Activated naive CD8-positive, alpha-beta T cell treated with anti-CD3 and anti-CD28 coated beads, Interleukin-2, amount 10 ng/mL, durations not matched to agents 7 days and 5 days (primary cell): ENCODE measurements around the gene ZDHHC8. TPM values are rescaled to one million over a fixed set of nuclear protein-coding genes. Genes with fewer than 3 reads are reported as not detected.
A peak's percentile ranks its signal among the peaks of the same experiment; 100 is the strongest.
"Not testable (repeated sequence)": the region's sequence is repeated elsewhere in the genome, so short reads cannot be mapped to it uniquely, and the experiment has no call there.

Source experiments
- ATAC-seq: fragments of 150-1000 bp; cut with Tn5 transposase; one replicate; pipeline ENCODE4 v1.10.0; 2021; ENCODE audit warnings: low read depth, moderate library complexity
- POLR2A ChIA-PET: fragments of 350-600 bp; sonication (Branson Sonifier 250); formaldehyde crosslinking; loops from one replicate; lab custom pipeline; 2021; ENCODE audit warnings: antibody characterized with exemption; lab: Charles Lee
- DNase-seq: peaks from one replicate; pipeline ENCODE4 v3.0.0; 2021
- H3K27ac Mint-ChIP-seq: one replicate; pipeline ENCODE4 v1.8.0; 2022; ENCODE audit warnings: mild to moderate bottlenecking, mixed read lengths
- H3K27me3 Mint-ChIP-seq: one replicate; pipeline ENCODE4 v1.8.0; 2022; ENCODE audit warnings: mild to moderate bottlenecking, moderate library complexity, mixed read lengths
- H3K36me3 Mint-ChIP-seq: one replicate; pipeline ENCODE4 v1.8.0; 2021; ENCODE audit warnings: mild to moderate bottlenecking, mixed read lengths
- H3K4me1 Mint-ChIP-seq: one replicate; pipeline ENCODE4 v1.8.0; 2021; ENCODE audit warnings: mixed read lengths
- H3K4me3 Mint-ChIP-seq: one replicate; pipeline ENCODE4 v1.8.0; 2022; ENCODE audit warnings: mild to moderate bottlenecking, moderate library complexity, mixed read lengths
- H3K9me3 Mint-ChIP-seq: one replicate; pipeline ENCODE4 v1.8.0; 2021; ENCODE audit warnings: mixed read lengths
- total RNA-seq, 2 experiments: library from RNA; stranded (reverse); gene quantifications; one replicate each; pipeline ENCODE4 v1.2.3, GENCODE V29; 2021

ZDHHC8 gene
- total RNA-seq, 2 experiments from 2014 or later = 64.1 to 66.9 TPM

DNA sequence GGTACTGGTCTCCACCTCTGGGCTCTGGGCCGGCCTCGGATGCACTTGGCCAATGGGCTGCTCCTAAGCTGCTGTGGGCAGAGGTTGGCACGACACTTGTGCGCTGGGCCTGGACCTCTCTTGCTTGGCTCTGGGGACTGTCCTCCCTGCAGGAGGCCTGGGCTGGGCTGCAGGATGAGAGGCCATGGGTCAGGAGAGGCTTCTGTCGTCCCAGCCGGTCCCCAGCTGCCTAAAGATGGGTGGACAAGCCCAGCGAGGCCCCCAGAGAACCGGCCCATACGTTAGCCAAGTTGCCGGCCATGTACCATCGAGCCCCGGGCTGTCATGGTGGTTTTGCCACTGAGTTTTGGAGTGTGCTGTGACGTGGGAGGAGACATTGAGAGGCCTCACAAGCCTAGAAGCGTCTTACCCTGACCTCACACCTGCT lies 20.9 kb downstream of the ZDHHC8 start:
- Mint-ChIP-seq H3K27me3 (no peaks in the 10 kb centered on the region), H3K27ac (no peak overlapping the region), H3K36me3 (no peaks in the 10 kb centered on the region), H3K4me3 (no peak overlapping the region), H3K9me3 (no peaks in the 10 kb centered on the region), H3K4me1 (no peaks in the 10 kb centered on the region)
- ATAC-seq (no peak), DNase-seq (no peak)
- POLR2A ChIA-PET = no interaction called here

GRCh38 chr22:20153945-20154344 lies 22.3 kb downstream of the ZDHHC8 start:
- Mint-ChIP-seq H3K4me3 (no peak overlapping the region), H3K4me1 (no peaks in the 10 kb centered on the region), H3K9me3 (no peaks in the 10 kb centered on the region), H3K27ac (no peak overlapping the region), H3K27me3 (peaks cover 2% of the 10 kb centered on the region), H3K36me3 (no peaks in the 10 kb centered on the region)
- ATAC-seq (no peak), DNase-seq (no peak)
- POLR2A ChIA-PET = no interaction called here

DNA sequence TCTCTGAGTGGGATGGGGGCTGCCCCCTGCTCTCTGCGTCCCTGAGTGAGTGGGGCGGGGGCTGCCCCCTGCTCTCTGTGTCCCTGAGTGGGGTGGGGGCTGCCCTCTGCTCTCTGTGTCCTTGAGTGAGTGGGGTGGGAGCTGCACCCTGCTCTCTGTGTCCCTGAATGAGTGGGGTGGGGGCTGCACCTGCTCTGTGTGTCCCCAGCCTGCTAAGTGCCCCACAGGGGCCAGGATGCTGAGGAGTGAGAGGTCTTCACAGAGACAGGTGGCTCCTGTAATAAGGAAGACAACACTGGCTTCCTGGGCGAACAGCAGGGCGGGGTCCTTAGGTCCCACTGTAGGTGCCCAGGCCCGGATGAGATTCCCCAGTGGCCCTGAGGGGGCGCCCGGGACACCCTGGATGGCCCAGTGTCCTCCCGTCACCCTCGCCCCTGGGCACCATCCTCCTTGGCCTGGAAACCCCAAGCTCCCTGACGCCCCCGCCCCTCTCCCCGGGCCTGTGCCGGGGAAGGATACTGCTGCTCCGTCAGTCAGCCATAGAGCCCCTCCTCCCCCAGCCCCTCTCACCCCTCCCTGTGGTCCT lies 23.1 kb downstream of the ZDHHC8 start:
- POLR2A ChIA-PET = no interaction called here
- H3K9me3 Mint-ChIP-seq = no peaks in the 10 kb centered on the region

GRCh38 chr22:20155330-20156041 lies 23.9 kb downstream of the ZDHHC8 start:
- Mint-ChIP-seq H3K27ac (no peak overlapping the region), H3K36me3 (no peaks in the 10 kb centered on the region), H3K9me3 (no peaks in the 10 kb centered on the region), H3K4me3 (no peak overlapping the region), H3K27me3 (peaks cover 2% of the 10 kb centered on the region), H3K4me1 (no peaks in the 10 kb centered on the region)
- DNase-seq (peak; percentile 61), ATAC-seq (no peak)
- POLR2A ChIA-PET = no interaction called here

More for the DNA sequence above, 23.1 kb downstream of the ZDHHC8 start:
- Mint-ChIP-seq H3K36me3 (no peaks in the 10 kb centered on the region), H3K4me1 (no peaks in the 10 kb centered on the region), H3K4me3 (no peak overlapping the region), H3K27me3 (peaks cover 2% of the 10 kb centered on the region), H3K27ac (no peak overlapping the region)
- ATAC-seq (no peak), DNase-seq (no peak)

GRCh38 chr22:20156042-20156389 lies 24.4 kb downstream of the ZDHHC8 start:
- Mint-ChIP-seq H3K36me3 (no peaks in the 10 kb centered on the region), H3K27ac (no peak overlapping the region), H3K4me3 (no peak overlapping the region), H3K27me3 (peaks cover 2% of the 10 kb centered on the region), H3K4me1 (no peaks in the 10 kb centered on the region), H3K9me3 (no peaks in the 10 kb centered on the region)
- no peak for ATAC-seq
- POLR2A ChIA-PET = no interaction called here
- DNase-seq = no peak

DNA sequence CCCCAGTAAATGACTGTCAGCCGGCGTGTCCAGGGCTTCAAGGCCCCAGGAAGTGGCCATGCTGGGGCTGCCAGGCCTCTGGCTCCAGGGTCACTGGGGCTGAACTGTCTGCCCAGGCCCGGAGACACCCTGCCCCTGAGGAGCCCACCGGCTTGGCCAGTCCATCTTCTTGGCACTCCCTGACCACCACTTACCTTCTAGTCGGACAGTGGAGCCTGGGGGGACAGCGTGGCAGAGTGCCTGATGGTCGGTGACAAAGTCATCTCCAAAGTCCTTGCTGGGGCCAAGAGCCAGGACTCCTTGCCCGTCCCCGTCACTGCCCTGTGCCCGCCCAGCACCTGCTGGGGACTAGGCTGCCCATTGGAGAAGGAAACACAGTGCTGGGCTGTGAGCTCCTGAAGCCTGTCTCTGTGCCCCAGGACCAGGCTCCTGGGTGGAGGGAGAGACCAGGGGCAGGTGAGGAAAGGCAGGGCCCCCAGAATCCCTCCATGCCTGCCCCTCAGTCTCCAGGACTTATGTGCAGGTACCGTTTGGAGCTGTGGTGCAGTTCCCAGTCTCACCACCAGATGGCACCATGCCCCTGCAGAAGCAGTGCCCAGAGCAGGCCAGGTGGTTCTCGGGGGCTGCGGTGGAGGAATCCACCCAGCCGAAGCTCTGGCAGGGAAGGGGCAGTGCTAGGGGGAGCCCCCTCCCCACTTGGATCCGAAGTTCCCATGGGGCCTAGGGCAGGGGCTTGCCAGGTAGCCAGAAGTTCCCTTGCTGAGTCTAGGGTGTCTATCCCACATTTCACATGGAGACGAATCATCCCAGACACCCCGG lies 25.2 kb downstream of the ZDHHC8 start:
- Mint-ChIP-seq H3K9me3 (no peaks in the 10 kb centered on the region), H3K27ac (peak overlapping the region; percentile 31), H3K4me3 (no peak overlapping the region), H3K36me3 (no peaks in the 10 kb centered on the region), H3K27me3 (peaks cover 2% of the 10 kb centered on the region), H3K4me1 (no peaks in the 10 kb centered on the region)
- DNase-seq = peak; percentile 93
- POLR2A ChIA-PET = interaction anchor here (1.2 kb wide), 1 partner anchor 82 kb away, joined by 10 read pairs; no protein-coding TSS in a partner anchor
- peak; percentile 83 for ATAC-seq

GRCh38 chr22:20157430-20158183 lies 26.0 kb downstream of the ZDHHC8 start:
- DNase-seq (no peak), ATAC-seq (no peak)
- Mint-ChIP-seq H3K4me1 (no peaks in the 10 kb centered on the region), H3K27ac (no peak overlapping the region), H3K36me3 (no peaks in the 10 kb centered on the region), H3K9me3 (no peaks in the 10 kb centered on the region), H3K27me3 (peaks cover 2% of the 10 kb centered on the region), H3K4me3 (no peak overlapping the region)
- POLR2A ChIA-PET = interaction anchor here (1.2 kb wide), 1 partner anchor 81 kb away, joined by 10 read pairs; no protein-coding TSS in a partner anchor

DNA sequence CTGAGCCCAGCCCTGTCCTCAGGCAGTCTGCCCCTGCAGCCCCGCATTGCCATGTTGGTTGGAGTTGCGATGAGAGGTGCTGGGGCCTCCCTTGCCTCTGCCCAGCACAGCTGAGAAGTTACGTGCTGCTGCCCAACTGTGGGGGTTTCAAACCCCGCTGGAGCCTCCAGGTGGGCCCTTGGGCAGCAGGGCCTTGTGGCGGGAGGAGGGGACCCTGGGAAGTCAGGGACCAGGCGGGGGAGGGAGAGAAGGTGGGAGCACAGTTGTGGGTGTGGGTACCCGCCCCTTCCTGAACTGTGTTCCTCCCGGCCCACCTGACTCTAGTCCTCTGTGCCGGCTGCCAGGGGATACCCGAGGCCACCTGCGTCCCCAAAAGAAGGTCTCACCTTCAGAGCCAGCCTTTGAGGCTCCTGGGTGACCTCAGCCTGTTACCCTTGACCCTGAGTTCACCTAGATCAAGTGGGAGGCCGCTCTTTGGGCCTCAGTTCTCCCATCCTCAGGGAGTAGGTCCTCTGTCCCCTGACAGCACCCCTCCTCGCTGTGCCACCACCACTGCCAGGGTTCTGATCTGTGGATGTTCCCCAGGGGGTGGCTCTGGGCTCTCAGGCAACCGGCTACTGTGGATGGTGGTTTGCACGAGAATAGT lies 26.9 kb downstream of the ZDHHC8 start:
- H3K4me3 Mint-ChIP-seq = no peak overlapping the region
- DNase-seq (no peak), ATAC-seq (no peak)
- H3K36me3 Mint-ChIP-seq = no peaks in the 10 kb centered on the region
- H3K9me3 Mint-ChIP-seq = no peaks in the 10 kb centered on the region
- H3K27ac Mint-ChIP-seq = no peak overlapping the region
- POLR2A ChIA-PET = no interaction called here
- H3K4me1 Mint-ChIP-seq = no peaks in the 10 kb centered on the region
- H3K27me3 Mint-ChIP-seq = peaks cover 2% of the 10 kb centered on the region

DNA sequence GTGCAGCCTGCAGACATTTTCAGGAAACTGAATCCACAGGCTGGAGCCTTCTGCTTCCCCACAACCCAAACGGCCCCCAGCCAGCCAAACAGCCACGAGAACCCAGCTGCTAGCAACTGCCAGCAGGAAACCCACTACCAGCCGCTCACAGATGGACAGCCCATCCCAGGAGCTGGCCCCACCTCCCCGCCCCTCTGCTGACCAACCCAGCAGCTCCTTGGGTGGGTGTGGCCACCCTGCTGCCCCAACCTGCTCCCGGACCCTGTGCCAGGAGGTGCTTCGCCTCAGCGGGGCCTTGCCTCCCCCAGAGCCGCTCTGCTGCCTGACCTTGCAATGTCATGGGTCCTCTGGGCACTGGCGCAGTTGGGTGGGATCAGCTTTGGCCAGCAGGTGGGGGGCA lies 27.5 kb downstream of the ZDHHC8 start:
- no peaks in the 10 kb centered on the region for H3K9me3 Mint-ChIP-seq
- ATAC-seq = no peak

GRCh38 chr22:20159531-20159930 lies 27.9 kb downstream of the ZDHHC8 start:
- H3K27me3 Mint-ChIP-seq, POLR2A ChIA-PET, DNase-seq, H3K4me3 Mint-ChIP-seq, ATAC-seq, H3K9me3 Mint-ChIP-seq, H3K27ac Mint-ChIP-seq, H3K4me1 Mint-ChIP-seq, H3K36me3 Mint-ChIP-seq: not testable (repeated sequence)

More for the DNA sequence above, 27.5 kb downstream of the ZDHHC8 start:
- Mint-ChIP-seq H3K4me3 (no peak overlapping the region), H3K27me3 (peaks cover 2% of the 10 kb centered on the region), H3K36me3 (no peaks in the 10 kb centered on the region), H3K27ac (no peak overlapping the region), H3K4me1 (no peaks in the 10 kb centered on the region)
- POLR2A ChIA-PET = no interaction called here
- no peak for DNase-seq

GRCh38 chr22:20160041-20160440 lies 28.4 kb downstream of the ZDHHC8 start:
- peaks cover 2% of the 10 kb centered on the region for H3K27me3 Mint-ChIP-seq
- ATAC-seq = no peak
- H3K9me3 Mint-ChIP-seq = peaks cover 3% of the 10 kb centered on the region
- H3K4me1 Mint-ChIP-seq = no peaks in the 10 kb centered on the region
- no peak for DNase-seq
- no peaks in the 10 kb centered on the region for H3K36me3 Mint-ChIP-seq
- H3K27ac Mint-ChIP-seq = no peak overlapping the region
- POLR2A ChIA-PET = no interaction called here
- H3K4me3 Mint-ChIP-seq = no peak overlapping the region

DNA sequence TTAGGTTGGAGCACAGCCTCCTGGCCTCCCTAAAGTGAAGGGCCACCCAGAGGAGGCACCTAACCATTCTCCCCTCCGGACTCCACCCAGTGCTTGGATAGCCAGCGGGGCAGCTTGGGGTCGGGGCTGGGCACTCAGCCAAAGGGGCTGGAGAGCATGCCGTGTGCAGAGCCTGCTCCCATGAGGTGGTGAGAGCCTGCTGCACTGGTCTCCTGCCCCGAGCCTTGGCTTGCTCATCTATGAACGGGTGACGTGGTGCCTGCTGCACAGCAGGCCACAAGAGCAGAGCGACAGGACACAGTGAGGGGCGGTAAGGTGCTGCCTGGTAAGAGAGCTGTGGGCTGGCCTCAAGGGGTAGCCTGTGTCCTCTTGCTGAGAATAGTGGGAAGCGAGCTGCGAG lies 33.3 kb downstream of the ZDHHC8 start:
- no peak for ATAC-seq
- POLR2A ChIA-PET = no interaction called here
- H3K4me1 Mint-ChIP-seq = no peaks in the 10 kb centered on the region
- H3K9me3 Mint-ChIP-seq = peaks cover 3% of the 10 kb centered on the region
- no peak overlapping the region for H3K27ac Mint-ChIP-seq
- no peaks in the 10 kb centered on the region for H3K36me3 Mint-ChIP-seq
- H3K4me3 Mint-ChIP-seq = no peak overlapping the region
- DNase-seq = no peak
- H3K27me3 Mint-ChIP-seq = no peaks in the 10 kb centered on the region

DNA sequence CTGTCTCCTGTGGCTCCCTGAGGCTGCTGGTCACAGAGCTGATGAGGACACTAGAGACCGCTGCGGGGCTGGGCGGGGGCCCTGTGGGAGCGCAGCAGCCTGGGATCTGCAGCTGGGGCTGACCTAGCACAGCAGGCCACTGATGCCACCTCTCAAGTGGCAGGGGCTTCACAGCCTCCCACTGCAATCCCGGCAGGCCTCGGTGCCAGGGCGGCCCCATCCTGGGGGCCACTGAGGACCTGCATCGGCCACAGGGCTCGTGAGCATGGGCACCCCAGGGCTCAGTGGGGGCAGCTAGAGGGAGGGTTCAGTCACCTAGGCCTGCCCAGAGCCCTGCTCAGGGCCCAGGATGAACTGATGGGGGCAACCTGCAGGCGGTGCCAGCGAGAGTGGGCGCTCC lies 33.8 kb downstream of the ZDHHC8 start:
- no peak overlapping the region for H3K4me3 Mint-ChIP-seq
- no peaks in the 10 kb centered on the region for H3K36me3 Mint-ChIP-seq
- no peaks in the 10 kb centered on the region for H3K4me1 Mint-ChIP-seq
- no peak for ATAC-seq
- no peaks in the 10 kb centered on the region for H3K27me3 Mint-ChIP-seq
- H3K27ac Mint-ChIP-seq = no peak overlapping the region
- POLR2A ChIA-PET = no interaction called here
- DNase-seq = no peak
- H3K9me3 Mint-ChIP-seq = peaks cover 3% of the 10 kb centered on the region
